K562 (cell line): ENCODE results near the gene KLK2. TPM values are rescaled to one million over a fixed set of nuclear protein-coding genes. Genes with fewer than 3 reads are reported as not detected.

Experiments
- ARNT ChIP-seq, 2 experiments: fragments of 450-650 bp; IDR thresholded peaks; 2 replicates each; pipeline ENCODE4 v1.6.1; 2016; ENCODE audit warnings: mild to moderate bottlenecking in 1 of 2
- CTCF ChIP-seq, 3 experiments: IDR thresholded peaks in 2 of 3; conservative IDR thresholded peaks in 1 of 3; 2 replicates each; pipeline ENCODE4 v1.5.1; 2011 to 2012; ENCODE audit warnings: low read length in 3 of 3, mild to moderate bottlenecking in 3 of 3, control low read depth in 2 of 3, improper control_type of control experiment in 1 of 3, inconsistent platforms in 1 of 3, low read depth in 1 of 3, mixed read lengths in 1 of 3, moderate library complexity in 1 of 3; ENCODE audit not compliant: insufficient read depth in 2 of 3
- HSF4 ChIP-seq: fragments of 250-450 bp; sonication (Bioruptor Pico); IDR thresholded peaks from 2 replicates; pipeline ENCODE4 v2.1.2; 2022; ENCODE audit warnings: mild to moderate bottlenecking, moderate library complexity, borderline replicate concordance
- TEAD2 ChIP-seq: fragments of 450-650 bp; IDR thresholded peaks from 2 replicates; pipeline ENCODE4 v1.6.1; 2016; ENCODE audit warnings: missing genetic modification characterization, control low read depth, missing compliant biosample characterization
- ZBTB40 ChIP-seq, 2 experiments: fragments of 450-650 bp in 1 of 2; sonication (generic) in 1 of 2; formaldehyde crosslinking in 1 of 2; IDR thresholded peaks; 2 replicates each; pipeline versions ENCODE4 v1.7.1 to v1.9.0; 2016 to 2022; ENCODE audit warnings: inconsistent platforms in 1 of 2, mild to moderate bottlenecking in 1 of 2, missing genetic modification reagents in 1 of 2
- ZNF766 ChIP-seq: fragments of 200-800 bp; sonication (Bioruptor generic); conservative IDR thresholded peaks from 2 replicates; pipeline ENCODE4 v1.6.1; 2016; ENCODE audit warnings: missing genetic modification characterization, missing compliant biosample characterization
- ZNF79 ChIP-seq: fragments of 250-450 bp; sonication (Bioruptor Pico); IDR thresholded peaks from 2 replicates; pipeline ENCODE4 v1.4.0; 2020; ENCODE audit warnings: low read depth, mild to moderate bottlenecking, moderate library complexity
- polyA plus RNA-seq, 8 experiments: library from polyadenylated mRNA; depleted of rRNA in 4 of 8; stranded (reverse) in 5 of 8; unstranded in 3 of 8; fragments of >200 nt; fragmentation: Nextera tagmentation in 2 of 8; fragmentation: Illumina TruSeq in 1 of 8; extraction: Ambion mirVana in 2 of 8; extraction: Trizol in 1 of 8; gene quantifications; 2 replicates each; pipeline versions ENCODE4 v1.2.1 to v1.2.3, GENCODE V29; 2011 to 2014; ENCODE audit warnings: inconsistent platforms in 1 of 8, missing spikeins in 1 of 8
- total RNA-seq, 7 experiments: library from RNA; depleted of rRNA in 6 of 7; stranded (reverse); fragments of >200 nt in 6 of 7; fragmentation: Illumina TruSeq in 2 of 7; extraction: Trizol in 2 of 7; gene quantifications; 2 replicates each; pipeline versions ENCODE4 v1.2.1 to v1.2.3, GENCODE V29; 2011 to 2021; ENCODE audit warnings: low replicate concordance in 1 of 7
- TF ChIP-seq, protein P1 (sequence below), 2 experiments: fragments of 450-650 bp; IDR thresholded peaks; 2 replicates each; pipeline ENCODE4 v1.6.1; 2018; ENCODE audit warnings: mild to moderate bottlenecking in 2 of 2, low read depth in 1 of 2; ENCODE audit not compliant: partially characterized antibody in 2 of 2

Gene KLK2
- total and polyA plus RNA-seq, 9 of the 15 experiments (the other 6 are each of a cell fraction or from before 2014, with no cell fraction given) = 0.11 to 0.47 (median 0.23) TPM; not detected in 1

DNA sequence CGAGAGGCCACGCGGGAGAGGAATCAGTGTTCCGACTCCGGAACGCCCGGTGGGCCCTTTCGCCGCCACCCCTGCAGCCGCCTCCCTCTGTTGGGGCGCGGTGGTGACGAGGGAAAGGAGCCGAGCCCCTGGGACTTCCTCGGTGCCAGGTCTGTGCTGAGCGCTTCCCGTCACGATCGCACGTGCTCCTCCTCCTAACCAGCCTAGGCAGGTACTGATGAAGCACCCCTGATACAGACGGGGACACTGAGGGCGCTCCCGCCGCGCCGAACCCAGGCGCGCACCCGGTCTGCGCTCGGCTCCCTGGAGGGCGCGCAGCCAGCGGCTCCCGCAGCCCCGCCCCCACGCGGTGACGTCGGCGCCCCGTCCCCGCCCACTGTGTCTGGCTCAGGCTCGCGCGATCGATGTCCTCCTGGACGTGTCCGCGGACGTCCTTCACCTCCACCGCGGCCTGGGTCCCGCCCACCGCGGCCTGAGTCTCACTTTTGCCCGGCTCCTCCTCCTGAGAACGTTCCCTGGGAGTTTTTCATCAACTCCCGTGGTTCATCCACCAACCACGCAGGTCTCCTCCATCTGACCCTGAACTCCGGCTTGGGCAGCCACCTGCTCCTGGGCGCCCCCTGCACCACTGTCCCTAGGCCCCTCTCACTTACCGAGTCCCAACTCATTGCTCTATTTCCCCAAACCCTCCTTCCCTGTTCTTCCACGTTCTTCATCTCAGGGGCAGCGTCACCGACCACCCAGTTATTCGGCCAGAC is 37.3 kb upstream of the KLK2 start (continued):
- TF ChIP-seq, protein P1, sequence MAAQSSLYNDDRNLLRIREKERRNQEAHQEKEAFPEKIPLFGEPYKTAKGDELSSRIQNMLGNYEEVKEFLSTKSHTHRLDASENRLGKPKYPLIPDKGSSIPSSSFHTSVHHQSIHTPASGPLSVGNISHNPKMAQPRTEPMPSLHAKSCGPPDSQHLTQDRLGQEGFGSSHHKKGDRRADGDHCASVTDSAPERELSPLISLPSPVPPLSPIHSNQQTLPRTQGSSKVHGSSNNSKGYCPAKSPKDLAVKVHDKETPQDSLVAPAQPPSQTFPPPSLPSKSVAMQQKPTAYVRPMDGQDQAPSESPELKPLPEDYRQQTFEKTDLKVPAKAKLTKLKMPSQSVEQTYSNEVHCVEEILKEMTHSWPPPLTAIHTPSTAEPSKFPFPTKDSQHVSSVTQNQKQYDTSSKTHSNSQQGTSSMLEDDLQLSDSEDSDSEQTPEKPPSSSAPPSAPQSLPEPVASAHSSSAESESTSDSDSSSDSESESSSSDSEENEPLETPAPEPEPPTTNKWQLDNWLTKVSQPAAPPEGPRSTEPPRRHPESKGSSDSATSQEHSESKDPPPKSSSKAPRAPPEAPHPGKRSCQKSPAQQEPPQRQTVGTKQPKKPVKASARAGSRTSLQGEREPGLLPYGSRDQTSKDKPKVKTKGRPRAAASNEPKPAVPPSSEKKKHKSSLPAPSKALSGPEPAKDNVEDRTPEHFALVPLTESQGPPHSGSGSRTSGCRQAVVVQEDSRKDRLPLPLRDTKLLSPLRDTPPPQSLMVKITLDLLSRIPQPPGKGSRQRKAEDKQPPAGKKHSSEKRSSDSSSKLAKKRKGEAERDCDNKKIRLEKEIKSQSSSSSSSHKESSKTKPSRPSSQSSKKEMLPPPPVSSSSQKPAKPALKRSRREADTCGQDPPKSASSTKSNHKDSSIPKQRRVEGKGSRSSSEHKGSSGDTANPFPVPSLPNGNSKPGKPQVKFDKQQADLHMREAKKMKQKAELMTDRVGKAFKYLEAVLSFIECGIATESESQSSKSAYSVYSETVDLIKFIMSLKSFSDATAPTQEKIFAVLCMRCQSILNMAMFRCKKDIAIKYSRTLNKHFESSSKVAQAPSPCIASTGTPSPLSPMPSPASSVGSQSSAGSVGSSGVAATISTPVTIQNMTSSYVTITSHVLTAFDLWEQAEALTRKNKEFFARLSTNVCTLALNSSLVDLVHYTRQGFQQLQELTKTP (IDR thresholded peaks at IDR 0.05; ENCODE audit: low read depth in 1 of 2, partially characterized antibody in 2 of 2) = no peak
- TF ChIP-seq TEAD2 = no peak
- no peak for TF ChIP-seq ZNF79 (CRISPR knock-in tag)
- TF ChIP-seq CTCF (IDR thresholded peaks at IDR 0.05 in 2 of 3, conservative IDR thresholded peaks at IDR 0.05 in 1 of 3; ENCODE audit: insufficient read depth in 2 of 3, low read depth in 1 of 3, low read length in 3 of 3) = 0 out of 6 replicates have a peak, but pooled peaks of 1 of the 3 experiments have one; percentile 2
- no peak for TF ChIP-seq ARNT (IDR thresholded peaks at IDR 0.05)
- TF ChIP-seq ZNF766 (CRISPR knock-in tag) = no peak
- 0 out of 2 replicates have a peak, but pooled peaks have one; percentile 11 for TF ChIP-seq ZBTB40 (IDR thresholded peaks at IDR 0.05)
- no peak for TF ChIP-seq ZBTB40 (CRISPR knock-in tag; IDR thresholded peaks at IDR 0.05)
- no peak for TF ChIP-seq HSF4 (CRISPR knock-in tag)
